Measurements from ENCODE around the gene IL1RAPL1.

The IL1RAPL1 gene

DNA sequence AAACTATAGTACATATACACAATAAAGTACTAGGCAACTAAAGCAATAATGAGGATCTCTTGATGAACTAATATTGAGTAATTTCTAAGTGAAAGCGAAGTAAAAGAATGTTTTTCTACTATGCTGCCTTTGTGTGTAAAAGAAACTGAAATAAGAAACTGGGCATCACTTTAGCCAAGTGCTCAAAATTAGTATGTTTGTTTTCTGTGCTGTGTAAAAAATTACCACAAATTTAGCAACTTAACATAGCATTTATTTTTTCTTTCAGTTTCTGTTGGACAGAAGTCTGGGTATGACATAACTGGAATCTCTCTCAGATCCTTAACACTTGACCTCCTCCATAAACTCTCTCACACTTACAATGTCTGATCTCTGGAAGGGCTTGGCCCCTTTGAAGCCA lies 941.0 kb downstream of the IL1RAPL1 start:
- DNase-seq (ENCODE audit: low read depth in 2 of 2) = no peak

DNA sequence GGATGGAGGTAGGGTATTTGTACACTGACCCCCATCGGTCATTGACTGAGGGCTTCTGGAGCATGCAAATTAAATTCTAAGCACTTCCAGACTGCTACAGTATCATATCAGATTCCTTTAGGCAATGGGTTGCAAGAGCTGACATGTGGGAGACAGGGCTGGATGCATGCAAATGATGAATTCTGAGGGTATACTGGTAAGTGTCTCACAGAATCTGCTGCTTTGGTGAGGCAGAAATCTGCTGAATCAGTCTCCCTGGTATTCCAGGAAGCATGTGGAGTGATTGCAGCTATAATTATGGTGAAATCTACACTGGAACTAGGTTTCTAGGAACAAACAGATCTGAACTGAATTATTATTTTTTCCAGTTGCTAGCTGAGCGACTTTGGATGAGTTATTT lies 943.3 kb downstream of the IL1RAPL1 start:
- DNase-seq (ENCODE audit: low read depth in 2 of 2) = no peak

DNA sequence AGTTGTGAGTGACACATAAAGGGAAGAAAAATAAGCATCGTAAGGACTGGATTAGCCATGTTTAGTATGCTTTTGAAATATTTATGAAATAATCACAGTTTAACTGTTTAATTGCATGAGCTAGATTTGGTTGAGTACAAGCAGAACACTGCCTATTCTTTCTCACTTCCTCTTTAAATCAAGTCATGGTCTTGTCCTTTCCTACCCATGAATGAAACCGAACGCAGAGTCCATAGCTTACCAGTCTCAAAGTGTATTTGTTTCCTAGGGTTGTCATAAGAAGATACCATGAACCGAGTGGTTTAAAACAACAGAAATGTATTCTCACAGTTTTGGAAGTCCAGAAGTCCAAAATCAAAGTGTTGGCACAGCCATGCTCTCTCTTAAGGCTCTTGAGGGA lies 944.1 kb downstream of the IL1RAPL1 start:
- no peak for DNase-seq (ENCODE audit: low read depth in 2 of 2)

DNA sequence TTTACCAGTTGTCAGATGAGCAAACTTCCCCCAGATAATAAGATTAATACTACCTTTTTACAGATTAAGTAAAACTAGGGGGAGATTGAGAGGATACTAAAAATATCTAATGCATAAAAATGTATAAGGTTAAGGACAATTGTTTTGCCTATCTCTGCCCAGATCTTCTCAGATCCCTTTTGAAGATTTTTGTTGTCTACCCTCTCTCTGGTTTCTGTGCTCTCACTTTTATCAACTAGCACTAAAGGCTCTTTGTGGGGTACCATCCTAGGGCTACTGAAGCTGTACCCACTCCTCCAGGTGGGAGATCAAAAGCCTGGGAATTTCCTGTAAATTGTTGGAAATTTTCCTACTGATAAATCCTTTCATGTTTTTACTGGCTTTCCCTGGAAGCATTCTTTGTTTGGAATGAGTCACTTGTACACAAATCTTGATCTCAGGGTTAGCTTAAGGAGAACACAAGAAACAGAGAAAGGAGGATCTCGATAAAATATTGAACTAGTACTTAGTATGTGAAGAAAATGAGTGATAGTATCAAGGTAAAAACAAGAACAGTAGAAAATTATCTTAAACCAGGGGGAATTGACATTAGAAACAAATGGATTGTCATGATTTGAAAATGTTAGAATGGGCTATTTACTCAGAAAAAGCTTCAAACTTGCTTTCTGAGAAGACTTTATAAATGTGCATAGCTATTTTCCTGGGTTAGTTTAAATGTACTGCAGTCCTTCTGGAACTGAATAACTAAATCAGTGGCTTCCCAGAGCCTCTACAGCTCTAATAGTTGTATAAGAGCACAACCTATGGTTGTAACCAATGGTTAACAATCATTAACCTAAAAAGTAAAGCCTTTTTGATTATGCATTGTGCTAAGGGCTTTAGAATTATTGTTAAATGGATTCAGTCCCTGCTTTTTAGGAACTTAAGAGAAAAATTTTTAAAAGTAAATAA lies 948.2 kb downstream of the IL1RAPL1 start:
- no peak for DNase-seq (ENCODE audit: low read depth in 2 of 2)

DNA sequence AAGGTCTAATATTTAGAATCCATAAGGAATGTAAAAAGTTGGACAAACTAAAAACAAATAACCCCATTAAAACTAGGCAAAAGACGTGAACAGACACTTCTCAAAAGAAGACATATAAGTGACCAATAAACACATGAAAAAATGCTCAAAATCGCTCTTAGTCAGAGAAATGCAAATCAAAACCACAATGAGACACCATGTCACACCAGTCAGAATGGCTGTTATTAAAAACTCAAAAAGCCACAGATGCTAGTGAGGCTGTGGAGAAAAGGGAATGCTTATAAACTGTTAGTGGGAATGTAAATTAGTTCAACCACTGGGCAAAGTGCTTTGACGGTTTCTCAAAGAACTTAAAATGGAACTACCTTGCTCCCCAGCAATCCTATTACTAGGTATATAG lies 953.8 kb downstream of the IL1RAPL1 start:
- no peak for DNase-seq (ENCODE audit: low read depth in 2 of 2)

DNA sequence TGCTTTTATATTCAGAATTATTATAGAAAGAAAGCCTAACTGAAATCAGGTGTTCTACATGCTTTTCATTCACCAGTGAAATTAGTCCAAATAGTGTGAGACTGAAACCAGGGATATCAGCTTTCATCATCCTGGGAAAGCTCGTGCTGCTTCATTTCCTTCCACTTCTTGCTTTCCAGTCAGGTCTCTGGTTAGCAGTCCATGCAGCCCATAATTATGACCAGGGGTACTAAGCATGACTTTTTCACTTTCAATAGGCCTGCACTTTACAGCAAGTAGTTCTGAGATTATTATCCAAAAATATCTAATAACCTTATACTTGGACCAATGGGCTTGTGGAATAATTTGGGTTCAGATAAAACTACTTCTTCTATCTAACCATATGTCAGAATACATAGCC lies 954.9 kb downstream of the IL1RAPL1 start:
- no peak for DNase-seq (ENCODE audit: low read depth in 2 of 2)

DNA sequence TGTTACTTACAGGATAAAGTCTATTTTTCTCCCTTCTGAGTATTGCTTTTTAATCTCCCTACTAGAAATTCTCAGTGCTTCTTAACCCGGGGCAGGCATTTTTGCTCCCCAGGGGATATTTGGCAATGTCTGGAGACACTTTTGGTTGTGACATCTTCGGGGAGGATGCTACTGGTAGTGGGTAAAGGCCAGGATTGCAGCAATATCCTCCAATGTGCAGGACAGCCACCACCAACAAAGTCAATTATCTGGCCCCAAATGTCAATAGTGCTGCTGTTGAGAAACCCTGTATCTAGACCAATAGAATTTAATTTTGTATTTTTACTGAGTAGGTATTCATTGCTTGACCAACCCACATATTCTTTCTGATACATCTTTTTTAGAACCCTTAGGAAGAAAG lies 958.6 kb downstream of the IL1RAPL1 start:
- no peak for DNase-seq (ENCODE audit: low read depth in 2 of 2)

DNA sequence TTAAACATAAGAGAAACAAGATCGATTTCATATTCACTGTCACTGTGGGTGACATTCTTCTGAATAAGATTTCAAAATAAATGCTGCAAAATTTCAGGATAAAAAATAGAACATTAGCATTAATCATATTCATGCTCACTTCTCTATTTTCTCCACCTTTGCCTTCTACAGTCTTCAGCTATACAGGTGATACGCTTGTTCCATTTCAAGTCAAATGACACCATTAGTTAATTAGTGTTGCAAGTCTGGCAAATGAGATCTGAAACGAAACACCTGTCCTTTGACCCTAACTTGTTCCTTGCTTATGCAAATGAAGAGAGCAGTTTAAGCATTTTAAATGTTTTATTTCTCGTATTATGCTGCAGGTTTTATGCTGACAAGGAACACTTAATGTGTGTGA lies 960.6 kb downstream of the IL1RAPL1 start:
- DNase-seq (ENCODE audit: low read depth in 2 of 2) = no peak

DNA sequence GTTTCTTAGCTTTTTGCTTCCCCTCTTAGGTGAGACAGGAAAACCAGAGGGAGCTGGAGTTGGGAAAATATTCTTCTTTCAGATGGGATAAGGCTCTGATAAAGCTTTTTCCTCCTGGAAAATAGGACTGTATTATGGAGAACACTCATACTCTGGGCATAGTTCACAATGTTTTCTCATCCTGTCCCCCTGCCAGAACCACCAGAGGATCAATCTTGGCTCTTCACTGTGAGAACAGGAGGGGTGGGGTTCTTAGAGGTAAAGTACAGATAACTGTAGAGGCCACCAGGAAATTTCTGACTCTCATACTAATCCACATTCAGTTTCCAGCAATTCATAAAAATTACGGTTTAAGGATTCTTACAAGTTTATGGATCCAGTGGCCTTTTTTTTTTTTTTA lies 966.3 kb downstream of the IL1RAPL1 start:
- no peak for DNase-seq (ENCODE audit: low read depth in 2 of 2)

DNA sequence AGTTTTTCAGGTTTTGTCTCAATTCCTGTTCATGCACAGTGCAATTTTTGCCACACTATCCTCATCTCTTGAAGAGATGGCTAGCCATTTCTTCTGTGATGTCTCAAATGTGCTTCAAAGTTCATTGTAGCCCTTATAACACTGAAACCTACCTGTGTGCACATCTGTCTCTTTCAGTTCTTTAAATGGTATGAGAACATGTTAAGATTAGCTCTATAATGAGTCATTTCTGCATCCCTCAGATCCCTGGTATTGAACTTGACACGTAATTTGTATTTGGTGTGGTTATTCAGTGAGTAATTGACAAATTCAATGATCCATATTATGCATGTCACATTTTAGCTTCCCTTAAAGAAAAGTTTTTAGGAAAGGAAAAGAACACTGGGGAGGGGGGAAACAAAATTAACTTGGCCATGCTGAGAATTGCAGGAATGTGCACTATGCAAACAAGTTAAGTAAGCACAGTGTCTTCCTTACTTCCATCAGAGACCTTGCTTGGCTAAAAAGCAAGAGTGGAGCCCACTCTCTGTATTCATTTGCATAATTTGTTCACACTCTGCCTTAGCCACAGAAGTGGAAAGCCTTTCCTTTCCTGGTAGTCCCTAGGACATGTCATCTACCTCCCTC lies 968.3 kb downstream of the IL1RAPL1 start:
- DNase-seq (ENCODE audit: low read depth in 2 of 2) = no peak

DNA sequence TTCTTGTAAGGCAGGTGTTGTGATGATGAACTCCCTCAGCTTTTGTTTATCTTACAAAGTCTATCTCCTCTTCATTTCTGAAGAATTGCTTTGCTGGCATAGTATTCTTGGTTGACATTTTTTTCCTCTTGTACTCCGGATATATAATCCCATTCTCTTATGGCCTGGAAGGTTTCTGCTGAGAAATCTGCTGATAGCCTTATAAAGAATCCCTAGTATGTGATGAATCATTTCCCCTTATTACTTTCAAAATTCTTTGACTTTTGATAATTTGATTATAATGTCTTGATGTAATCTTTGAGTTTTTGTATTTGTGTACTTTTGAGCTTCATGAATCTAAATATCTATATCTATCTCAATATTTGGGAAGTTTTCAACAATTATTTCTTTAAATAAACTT lies 972.8 kb downstream of the IL1RAPL1 start:
- DNase-seq (ENCODE audit: low read depth in 2 of 2) = no peak

DNA sequence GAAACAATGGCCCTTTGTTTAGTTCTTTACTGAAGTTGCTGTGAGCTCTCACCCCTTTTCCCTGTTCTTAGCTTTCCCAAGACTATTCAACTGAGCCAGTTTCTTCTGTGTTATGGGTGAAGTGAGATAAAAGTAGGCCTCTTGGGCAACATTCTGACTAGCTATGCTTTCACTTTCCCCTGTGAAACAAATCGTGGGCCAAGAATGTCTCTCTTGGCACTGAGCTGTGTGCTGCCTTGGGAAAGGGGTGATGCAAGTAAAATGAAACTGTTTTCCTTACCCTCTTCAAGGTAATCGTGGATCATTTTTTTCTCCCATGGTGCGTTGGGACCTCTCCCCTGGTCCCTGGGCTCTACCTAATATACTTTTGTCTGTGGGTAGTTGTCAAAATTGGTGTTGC lies 974.2 kb downstream of the IL1RAPL1 start:
- no peak for DNase-seq (ENCODE audit: low read depth in 2 of 2)

DNA sequence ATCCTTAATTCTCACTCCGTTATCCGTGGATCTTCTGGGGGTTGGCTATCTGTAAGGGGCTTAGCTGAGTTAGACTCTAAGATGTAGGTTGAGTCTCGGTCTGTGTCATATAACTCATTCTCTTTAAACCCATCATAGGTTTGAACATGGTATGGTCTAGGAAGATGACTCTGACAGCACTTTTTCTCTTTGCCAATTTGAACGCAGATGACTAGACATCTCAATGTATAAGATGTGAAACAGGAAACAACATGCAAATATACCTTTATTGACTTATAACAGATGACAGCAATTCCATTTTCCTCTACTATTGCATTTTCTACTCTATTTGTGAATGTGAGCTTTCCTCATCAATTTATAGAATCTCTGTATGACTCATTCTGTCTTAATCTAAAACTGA lies 993.3 kb downstream of the IL1RAPL1 start:
- DNase-seq (ENCODE audit: low read depth in 2 of 2) = no peak

DNA sequence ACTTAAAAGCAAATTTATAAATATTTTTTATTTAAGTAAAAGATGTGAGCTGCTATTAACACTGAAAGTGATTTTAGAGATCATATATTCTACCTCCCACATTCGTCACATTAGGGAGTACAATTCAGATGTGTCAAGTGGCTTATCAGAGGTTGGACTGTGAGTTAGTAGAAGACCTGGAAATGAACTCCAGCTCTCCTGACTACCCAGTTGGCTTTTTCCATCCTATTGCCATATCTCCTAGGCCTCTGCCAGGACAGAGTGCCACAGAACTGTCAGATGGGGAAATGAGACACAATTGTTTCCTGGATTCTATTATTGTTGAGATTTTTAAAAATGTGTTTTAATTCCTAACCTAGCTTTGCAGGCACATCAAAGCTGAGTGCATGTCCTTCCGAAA lies 994.0 kb downstream of the IL1RAPL1 start:
- no peak for DNase-seq (ENCODE audit: low read depth in 2 of 2)

DNA sequence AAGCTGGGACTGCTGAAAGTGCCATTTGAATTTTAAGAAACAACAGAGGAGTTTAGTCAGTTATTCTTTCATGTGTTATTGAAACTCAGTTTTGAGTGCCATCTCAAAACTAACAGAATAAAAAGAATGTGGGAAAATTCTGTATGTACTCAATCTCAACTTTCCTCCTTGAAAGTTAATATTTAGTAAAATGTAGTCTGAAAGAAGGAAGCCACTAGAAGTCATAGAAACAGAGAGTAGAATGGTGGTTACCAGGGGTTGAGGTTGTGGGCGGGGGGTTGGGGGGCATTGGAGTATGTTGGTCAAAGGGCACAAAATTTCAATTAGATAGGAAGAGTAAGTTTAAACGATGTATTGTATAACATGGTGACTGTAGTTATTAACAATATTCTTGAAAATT lies 999.9 kb downstream of the IL1RAPL1 start:
- no peak for DNase-seq (ENCODE audit: low read depth in 2 of 2)

DNA sequence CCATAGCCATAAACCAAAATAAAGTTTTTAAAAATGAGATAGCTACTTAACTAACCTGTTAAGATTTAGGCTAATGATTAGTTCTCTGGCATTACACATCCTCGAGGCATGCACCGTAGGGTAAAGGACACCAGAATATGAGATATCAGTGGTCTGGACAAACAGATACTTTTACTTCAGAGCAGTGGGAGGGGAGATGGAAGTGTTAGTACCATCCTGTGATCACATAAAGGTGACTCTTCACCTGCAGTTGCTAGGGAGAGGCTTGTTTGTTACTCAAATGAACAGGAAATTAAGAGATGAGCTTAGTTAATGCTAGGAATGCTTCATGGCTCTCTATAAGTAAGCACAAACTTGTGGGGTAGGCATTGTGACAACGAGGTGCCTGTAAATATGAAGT lies 1003.7 kb downstream of the IL1RAPL1 start:
- DNase-seq (ENCODE audit: low read depth in 2 of 2) = no peak

DNA sequence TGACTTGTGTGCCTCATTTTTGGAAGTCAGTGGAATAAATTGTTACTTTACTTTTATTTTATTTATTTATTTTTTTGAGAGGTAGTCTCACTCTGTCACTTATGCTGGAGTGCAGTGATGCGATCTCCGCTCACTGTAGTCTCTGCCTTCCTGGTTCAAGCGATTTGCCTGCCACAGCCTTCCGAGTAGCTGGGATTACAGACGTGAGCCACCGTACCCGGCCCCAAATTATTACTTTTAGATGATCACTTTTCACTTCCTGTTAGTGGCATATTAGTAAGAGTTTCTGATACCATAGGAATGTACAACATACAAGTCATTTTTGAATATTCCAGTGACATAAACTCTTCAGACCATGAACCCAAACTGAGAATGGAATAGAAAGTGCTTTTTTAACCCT lies 1017.1 kb downstream of the IL1RAPL1 start:
- DNase-seq (ENCODE audit: low read depth in 2 of 2) = no peak

DNA sequence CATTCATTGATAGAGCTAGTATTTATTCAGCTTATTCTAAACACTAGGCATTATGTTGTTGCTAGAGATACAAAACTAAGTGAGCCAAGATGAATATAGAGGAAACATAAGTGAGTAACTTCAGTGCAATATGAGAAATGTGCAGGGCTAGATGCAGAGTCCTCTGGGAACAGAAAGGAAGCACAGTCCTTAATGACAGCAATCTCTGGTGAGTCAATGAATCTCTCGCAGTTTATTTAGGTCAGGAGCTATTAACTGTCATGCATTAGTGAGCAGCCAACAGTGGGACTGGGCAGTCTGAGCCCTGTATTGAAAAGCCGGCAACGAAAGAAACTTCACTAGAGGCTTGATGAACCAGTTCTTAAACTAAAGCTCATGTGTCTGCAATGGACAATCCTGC lies 1030.0 kb downstream of the IL1RAPL1 start:
- DNase-seq (ENCODE audit: low read depth in 2 of 2) = no peak

DNA sequence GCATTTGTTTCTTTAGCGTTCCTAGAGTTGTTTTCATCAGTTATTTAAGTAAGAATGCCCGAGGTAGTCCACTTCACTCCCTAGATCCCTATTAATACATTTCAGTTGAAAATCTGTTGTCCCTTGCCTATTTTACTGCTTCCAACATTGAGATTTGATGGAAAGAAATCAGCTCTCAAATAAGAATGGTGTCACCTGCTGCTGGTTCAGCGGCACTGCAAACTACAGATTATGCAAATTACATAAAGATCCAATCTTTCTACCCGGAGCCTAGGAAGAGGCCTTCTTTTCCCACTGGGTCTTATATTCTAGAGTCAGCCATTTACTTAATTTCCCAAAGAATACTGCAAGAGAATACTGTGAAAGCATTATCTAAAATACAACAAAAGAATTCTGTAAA lies 1030.5 kb downstream of the IL1RAPL1 start:
- DNase-seq (ENCODE audit: low read depth in 2 of 2) = no peak

DNA sequence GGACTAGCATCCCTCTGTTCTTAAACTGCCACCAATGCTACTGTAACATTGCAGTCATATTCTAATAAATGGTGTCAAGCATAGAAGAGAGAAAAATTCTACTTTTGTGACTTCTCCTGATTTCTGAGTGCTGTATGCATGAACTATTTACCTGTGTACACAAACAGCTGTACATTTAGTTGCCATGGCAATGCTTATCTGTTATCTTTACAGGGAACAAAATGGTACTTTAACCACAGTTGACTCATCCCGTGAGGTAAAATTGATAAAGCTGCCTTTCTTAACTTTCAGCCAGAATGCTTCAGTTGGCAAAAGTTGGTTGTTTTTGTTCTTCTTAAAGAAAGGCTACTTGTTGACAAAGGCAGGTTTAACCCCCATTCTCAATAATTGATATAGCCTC lies 1040.6 kb downstream of the IL1RAPL1 start:
- DNase-seq (ENCODE audit: low read depth in 2 of 2) = no peak

DNA sequence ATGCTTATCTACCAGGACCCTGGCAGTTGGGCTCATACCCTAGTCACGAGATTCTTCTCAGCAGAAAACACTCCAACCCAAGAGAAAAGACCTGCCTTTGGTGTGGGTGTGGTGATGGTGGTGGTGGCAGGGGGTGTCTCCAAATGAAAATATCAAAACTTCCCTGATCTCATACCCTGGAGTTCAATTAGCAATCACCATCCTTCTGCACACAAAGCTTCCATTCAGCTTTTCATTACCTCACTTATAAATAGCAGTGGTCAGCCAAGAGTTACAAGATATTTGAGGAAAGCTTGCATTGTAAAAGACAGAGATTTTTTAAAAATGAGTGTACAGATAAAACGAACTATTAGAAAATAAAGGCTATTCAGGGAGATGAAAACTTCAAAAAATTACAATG lies 1047.3 kb downstream of the IL1RAPL1 start:
- DNase-seq (ENCODE audit: low read depth in 2 of 2) = no peak

DNA sequence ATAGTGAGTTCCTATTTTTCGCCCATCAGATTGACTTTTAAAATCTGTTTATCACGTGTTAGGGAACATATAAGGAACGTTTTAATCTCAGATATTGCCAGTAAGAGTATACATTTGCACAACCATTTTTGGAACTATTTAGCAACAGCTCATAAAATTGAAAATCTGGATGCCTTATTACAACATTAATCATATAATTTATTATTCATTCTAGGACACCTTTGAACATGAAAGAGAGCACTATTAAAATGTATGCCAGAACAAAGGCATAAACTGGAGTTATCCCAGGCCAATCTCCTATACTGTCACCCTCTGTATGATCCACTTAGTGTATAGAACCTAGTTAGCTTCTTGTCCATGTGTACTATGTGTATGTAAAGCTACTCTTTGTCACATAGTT lies 1049.1 kb downstream of the IL1RAPL1 start:
- DNase-seq (ENCODE audit: low read depth in 2 of 2) = no peak

DNA sequence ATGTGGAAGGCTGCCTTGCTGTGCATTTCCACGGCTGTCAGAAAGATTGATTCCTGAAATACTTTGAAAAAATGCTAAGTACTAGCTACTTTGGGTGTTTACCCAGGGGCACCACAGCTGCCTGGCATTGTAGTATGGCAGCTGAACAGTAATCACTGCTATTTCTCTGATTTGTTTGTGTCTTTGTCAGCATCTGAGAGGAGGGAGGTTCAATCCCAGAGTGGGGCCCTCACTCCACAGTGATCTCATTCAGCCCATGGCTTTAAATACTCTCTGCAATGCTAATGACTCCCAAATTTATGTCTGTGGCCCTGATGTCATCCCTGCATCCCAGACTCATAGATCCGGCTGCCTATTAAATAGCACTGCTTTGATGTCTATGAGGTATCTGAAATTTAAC lies 1052.9 kb downstream of the IL1RAPL1 start:
- DNase-seq (ENCODE audit: low read depth in 2 of 2) = no peak
